ENCODE data around the gene CHST15.

The CHST15 gene, protein sequence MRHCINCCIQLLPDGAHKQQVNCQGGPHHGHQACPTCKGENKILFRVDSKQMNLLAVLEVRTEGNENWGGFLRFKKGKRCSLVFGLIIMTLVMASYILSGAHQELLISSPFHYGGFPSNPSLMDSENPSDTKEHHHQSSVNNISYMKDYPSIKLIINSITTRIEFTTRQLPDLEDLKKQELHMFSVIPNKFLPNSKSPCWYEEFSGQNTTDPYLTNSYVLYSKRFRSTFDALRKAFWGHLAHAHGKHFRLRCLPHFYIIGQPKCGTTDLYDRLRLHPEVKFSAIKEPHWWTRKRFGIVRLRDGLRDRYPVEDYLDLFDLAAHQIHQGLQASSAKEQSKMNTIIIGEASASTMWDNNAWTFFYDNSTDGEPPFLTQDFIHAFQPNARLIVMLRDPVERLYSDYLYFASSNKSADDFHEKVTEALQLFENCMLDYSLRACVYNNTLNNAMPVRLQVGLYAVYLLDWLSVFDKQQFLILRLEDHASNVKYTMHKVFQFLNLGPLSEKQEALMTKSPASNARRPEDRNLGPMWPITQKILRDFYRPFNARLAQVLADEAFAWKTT

DNA sequence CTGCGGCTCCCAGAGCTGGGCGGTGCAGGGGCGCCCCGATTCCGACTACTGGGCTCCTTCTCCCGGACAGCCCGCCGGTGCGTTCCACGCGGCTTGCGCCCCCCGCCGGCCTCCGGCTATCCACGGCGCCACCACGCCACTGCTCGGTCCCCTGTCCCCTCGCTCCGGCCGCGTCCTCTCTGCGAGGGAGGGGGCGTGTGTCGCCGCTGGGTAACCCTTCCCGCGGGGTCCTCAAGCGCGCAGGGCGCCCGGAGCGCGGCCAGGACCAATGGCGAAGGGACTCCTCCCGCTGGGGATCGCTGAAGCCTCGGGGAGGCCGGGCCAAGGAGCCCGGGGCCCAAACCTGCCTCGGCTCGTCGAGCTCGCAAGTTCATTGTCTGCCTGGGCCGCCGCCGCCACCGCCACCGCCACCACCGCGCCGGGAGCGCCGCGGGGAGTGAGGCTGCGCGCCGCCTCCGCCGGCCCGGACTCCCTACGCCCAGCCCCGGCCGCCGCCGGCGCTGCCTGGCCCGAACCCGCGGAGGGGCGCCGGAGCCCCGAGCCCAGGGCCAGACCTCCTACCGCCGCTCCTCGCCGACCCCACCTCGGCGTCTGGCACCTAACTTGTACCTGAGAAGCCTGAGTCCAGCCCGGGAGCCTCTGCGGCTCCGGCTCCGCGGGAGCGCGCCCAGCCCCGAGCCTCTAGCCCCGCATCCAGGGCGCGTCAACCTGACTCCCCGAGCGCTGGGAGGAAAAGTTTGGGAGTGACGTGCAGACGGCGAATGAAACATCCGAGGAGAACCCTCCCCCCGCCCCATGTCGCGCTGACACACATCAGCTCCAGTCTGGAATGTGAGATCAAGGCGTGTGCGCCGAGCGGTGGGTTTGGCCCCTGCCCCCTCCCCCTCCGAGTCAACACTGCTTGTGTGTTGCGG lies at the start of gene CHST15:
Gene CHST15 (minus strand): TSS at position 739 of the 914 bp plus-strand sequence. CDS start 47,386 bp downstream, outside the sequence.
- FAIRE-seq = no peak

DNA sequence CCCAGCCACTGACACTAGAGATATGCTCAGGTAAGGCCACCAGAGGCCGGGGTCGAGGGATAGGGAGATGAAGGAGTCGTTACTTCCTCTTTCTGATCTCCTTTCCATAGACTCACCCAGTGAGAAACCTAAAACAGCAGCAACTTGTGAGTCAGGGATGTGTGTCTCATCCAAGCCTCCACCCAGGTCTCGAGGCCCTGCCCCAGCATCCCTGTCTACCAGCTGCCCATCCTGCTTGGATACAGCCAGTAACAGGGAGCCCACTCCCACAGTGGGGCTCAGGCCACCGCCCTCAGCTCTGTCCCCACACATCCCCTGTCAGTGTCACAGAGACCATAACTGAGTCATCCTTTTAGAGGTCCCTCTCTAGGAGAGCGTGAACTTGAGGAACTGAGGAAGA lies 49.6 kb upstream of the CHST15 start:
- FAIRE-seq = no peak

DNA sequence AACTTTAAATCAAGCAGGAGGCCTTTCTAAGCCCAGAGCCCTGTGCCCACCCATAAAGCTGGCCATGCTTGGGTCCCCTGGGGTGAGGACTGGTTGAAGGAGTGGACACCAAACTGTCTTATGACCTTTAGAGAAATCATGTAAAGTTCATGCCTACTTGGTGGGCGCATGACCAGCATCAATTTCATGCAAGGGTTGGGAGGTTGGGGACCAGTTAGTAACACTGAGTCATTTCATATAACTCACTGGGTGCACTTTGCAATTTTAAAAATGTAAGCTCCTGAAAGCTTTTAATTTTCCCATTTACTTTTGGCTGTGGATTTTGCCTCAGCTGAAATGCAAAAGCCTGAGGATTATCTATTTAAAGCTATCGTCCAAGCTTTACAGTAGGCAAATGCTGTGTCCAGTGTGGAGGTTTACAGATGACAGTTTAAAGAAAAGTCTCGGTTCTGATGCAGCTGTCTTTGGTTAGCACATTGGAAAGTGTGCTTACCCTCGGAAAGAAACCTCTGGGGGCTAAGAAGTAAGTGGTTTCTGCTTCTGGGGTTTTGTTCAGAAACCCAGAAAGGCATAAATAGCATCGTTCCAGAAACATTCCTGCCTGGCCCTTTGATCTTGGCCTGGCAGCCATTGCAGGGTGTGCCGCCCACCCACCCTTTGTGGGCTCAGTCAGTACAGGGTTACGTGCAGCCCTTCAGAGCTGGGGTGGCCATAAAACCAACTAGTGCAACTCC lies 48.8 kb upstream of the CHST15 start:
- FAIRE-seq = no peak

DNA sequence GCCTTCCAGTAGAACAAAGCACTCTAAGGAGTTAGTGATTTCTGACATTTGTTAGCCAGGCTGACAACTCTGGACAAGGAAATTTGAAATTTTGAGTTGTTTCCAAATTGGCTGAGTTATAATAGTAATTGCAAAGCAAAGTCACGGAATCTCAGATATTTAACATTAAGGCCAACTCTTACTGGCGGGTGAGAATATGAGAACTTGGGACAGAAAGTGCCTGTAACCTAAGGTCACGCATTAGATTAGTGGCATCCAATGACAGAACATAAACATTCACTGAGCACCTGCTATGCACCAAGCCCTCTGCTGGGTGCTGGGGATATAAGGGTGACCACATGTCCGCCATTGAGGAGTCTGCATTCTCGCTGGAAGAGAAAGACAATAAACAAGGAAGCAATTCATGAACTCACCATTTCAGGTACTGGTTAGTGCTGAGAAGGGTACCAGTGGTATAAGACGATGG lies 45.5 kb upstream of the CHST15 start:
- no peak for FAIRE-seq

DNA sequence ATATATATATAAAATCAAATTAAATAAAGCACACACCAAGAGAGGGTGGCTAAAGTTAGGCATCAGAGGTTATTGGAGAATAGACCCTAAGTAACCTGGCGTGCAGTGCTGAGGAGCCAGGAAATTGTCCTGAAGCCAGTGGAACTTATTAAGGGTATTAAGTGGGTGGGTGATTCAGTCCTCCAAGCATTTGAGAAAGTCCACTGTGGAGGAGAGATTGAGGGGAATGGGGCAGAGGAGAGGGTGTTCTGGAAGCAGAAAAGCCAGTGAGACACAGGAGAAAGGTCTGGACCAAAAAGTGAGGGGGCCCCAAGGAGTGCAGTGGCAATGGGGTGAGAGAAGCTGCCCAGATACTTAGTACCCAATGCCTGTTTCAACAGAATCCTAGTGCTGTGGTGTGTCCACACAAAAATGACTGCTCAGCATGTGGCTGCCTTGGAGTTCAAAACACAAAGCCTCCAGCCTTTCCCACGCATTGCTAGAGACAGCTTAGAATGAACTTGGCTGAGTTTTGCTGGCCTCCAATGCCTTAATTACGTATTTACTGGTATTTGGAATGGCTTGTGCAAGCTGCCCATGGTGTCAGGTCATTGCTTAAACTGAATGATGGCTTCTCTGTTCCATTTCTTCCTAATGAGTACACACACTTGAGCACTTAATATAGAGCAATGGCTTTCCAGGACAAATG lies 44.9 kb upstream of the CHST15 start:
- no peak for FAIRE-seq

DNA sequence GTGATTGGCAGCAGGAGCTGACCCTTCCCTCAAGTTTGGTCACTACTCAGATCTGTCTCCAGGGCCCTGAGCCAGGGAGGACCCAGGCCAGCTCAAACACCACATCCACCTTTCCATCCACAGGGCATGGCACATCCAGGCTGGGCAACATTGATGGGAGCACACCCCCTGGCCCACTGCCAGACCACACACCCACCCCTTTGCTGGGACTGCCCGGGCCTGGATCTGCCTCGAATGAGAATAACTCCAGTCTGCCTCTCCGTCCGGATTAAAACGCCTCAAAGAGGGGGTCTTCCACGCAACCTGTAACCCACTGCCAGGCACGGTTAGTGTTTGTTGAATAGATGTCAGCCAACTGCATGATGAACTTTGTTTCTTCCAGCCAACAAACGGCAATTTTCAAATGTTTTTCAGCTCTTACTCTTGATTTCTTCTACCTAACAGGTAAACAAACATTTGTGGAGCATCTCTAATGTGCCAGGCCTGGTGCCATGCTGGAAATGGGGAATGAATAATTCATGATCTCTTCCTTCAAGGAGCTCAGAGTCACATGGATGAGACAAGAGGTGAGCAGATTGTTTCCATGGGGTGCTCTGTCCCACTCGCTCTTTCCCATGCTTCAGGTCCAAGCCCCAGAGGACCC lies 41.0 kb upstream of the CHST15 start:
- FAIRE-seq = no peak

DNA sequence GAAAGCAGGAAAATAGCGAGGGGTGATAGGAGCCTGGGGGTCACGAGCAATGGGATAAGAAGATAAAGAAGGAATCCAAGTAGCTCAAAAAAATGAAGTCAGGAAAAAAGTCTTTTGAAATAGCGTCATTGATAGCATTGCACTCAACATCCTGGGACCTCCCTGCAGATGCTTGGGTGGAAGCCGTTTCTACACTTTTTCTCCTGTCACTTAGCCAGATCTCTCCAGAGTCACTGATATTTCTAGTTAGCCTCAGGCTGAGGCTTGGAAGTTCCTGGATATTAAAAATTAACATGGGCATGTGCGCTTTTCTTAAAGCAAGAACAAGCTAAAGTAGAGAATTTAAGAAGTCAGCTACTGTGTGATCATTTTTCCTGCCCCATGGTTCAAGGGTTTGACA lies 39.5 kb upstream of the CHST15 start:
- FAIRE-seq = no peak

DNA sequence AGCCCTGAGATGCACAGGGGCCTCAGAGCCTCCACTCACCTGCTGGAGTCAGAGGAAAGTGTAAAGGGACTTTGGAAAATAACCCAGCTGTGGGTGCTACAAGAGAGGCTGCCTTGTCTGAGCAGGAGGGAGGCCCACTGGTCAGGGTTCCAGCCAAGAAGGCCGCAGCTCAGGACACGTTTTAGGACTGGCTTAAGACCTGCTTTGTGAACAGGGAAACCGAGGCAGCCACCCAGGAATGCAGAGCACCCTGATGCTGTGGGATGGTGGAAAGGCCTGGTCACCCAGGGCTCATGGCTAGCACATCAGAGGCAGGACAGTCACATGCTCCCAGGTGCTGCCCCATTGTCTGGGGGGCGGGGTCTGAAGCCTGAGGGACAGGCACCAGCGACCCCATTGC lies 38.9 kb upstream of the CHST15 start:
- no peak for FAIRE-seq

DNA sequence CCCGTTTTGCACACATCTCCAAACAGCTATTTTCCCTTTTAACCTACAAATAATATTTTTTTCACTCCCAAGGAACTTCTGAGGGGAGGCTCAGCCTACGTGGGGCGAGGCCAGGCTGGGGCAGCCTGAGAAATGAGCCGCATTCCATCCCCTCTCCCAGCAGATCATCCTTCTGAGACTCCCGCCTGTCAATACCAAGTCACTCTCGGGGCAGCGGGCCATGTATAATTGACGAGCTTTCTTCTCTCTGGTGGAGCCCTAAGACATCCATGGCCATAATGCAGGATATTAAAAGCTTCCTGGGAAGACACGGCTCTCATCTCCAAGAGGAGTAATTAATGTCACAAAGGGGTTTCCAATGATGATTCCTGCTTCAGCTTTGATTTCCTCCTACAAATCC lies 37.8 kb upstream of the CHST15 start:
- no peak for FAIRE-seq

DNA sequence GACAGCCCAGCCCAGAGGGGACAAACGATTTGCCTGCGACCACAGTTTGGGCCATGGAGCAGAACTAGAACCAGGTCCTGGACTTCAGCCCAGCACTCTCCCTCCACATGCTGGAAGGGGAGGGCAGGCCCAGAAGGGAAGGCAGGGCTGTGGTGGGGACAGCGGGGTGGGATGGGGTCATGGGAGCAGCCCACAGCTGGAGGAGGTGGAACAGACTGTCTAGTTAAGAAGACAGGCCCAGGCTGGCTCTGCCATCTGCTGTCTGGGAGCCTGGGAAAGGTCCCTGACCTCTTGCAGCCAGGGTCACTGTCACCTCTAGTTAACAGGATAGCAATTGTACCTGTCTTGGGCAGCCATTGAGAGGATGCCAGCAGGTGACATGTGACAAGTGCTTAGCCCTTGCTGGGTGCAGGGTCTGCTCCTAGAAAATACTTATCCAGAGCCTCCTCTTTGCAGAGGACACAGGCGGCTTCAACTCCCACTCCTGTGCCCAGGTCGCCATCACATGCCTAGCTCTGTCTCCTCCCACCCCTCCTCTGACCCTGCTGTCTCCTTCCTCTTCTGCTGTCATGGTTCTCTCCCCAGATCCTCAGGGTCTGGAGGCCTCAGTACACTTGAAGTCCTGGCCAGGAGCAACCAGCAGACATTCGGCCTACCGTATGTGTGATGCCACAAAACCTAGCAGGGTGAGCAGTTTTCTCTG lies 37.0 kb upstream of the CHST15 start:
- no peak for FAIRE-seq

DNA sequence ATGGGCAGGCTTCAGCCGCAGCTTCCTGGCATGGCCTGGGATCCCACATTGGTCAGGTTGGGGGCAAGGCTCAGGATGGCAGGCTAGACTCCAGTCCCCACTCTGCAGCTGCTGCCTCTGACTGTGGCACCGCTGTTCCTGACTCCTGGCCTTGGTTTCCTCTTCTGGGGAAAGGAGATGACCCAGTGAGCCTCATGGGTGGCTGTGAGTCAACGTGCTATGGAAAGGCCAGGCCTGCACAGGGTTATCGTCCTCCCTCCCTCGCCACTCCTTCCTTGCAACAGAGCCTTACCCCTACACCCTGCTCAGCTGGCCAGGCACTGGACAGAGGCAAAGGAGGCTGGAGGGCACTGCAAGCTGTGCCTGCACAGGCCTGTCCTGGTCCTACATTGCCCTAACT lies 36.1 kb upstream of the CHST15 start:
- no peak for FAIRE-seq

DNA sequence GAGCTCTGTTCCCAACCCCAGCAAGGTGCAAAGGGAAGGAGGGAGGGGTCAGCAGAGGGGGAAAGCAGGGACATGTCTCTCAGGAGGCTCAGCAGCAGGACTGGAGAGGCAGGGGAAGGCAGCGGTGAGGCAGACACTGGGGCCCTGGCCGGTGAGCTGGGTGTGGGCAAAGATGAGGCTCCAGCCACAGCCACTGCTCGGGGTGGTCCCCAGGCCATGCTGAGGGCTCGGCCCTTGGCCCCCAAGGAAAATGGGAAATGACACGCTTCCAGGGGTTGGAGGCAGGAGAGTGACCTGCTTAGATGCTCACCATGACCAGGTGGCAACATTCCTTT lies 35.4 kb upstream of the CHST15 start:
- FAIRE-seq = no peak

DNA sequence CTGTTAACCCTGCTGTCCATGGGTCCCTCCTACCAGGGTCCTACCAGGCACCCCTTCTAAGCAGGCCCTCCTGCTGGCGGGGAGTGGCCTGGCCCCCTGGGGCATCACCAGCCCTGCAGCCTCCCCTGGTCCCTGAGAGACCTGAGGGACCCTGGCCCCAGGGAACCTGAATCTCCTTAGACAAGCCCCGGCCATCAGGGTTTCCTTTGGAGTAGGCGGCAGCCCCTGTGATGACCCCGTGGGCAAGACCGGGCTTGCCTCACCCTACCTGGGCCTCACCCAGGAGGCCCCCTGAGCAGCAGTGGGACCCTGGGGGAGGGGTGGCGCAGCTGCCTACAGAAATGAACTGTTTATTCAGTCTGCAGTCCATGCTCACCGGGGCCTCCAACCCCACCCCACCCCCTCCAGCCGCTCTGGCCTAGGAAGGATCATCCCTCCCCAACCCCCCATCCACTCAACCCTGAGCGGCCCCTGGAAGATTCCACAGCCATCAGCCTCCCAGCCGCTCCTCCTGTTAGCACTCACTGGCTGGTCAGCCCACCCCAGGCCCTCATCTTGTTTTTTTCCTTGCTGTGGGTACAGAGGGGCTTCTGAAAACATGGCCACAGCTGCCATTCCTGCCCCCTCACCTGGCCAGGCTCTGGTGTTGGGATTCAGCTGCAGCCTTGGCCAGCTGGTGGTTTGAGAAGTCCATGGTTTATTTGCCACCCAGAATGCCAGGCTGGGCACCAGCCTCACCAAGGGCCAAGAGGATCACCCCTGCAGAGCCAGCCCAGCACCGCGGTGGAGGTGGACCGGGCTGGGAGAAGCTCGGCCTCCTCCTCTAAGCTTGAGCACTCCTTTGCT lies 34.8 kb upstream of the CHST15 start:
- no peak for FAIRE-seq

DNA sequence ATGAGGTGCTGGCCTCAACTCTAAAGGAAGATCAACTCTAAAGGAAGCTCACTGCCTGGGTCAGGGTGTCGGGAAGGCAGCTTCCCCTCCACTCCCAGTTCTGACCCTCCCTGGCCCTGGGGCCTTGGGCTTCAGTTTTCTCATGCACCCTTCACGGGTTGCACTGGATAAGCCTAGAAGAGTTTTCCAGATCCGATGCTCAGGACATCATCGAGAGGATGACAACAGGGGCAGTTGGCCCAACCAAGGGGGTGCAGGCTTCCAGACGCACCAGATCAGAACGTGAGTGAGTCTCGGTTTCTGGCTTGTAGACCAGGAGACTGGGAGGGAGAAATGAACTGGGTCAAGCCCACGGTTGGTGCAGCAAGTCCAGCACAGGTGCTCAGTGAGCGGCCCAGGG lies 34.2 kb upstream of the CHST15 start:
- no peak for FAIRE-seq

DNA sequence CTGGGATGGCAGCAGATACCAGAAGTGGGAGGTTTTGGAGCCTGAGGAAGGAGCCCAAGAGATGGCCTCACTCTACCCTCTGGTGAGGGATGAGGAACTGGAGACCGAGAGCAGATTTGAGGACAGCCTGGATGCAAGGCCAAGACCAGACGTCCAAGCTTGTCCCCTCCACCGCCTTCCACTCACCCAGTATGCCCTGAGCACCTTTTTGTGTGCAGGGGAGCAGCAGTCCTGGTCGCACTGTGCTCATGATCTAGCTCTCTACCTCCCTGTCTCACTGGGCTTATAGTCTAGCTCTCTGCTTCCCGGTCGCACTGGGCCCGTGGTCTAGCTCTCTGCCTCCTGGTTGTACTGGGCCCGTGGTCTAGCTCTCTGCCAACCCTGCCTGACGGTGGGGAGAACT lies 33.6 kb upstream of the CHST15 start:
- FAIRE-seq = no peak

DNA sequence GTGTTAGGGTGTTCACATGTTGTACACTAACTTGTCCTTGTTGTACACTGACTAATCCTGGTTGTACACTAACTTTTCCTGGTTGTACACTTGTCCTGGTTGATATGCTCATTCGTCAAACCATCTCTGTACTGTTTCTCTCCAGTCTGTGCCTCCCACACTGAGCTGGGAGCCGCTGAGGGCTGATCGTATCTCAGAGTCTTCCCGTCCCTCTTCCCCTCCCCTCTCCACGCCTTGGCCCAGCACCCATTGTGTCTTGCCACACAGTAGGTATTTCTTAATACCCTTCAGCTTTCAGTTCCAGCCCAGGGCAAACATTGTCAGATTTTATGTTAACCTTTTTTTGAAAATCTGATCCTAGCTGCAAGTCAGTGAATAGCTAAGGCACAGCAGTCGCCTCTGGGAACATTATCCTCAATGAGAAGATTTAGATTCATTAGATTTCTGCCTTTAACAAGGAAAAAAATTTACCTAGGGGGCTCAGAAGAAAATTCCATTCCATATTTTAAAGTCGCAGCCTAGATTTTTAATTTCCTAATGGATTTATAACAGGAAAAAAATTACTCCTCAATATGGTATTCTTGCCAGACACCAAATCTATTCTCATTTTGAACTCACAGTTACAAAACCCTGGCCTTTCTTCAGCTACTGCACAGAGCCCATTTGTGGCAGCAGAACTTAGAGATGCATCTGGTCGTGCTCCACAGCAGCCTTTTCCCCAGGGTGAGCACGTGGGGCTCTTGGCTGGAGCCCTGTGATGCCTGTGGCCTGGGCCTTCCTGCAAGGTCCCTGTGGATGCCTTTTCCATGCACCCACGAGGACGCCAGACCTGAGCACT lies 33.0 kb upstream of the CHST15 start:
- FAIRE-seq = no peak

DNA sequence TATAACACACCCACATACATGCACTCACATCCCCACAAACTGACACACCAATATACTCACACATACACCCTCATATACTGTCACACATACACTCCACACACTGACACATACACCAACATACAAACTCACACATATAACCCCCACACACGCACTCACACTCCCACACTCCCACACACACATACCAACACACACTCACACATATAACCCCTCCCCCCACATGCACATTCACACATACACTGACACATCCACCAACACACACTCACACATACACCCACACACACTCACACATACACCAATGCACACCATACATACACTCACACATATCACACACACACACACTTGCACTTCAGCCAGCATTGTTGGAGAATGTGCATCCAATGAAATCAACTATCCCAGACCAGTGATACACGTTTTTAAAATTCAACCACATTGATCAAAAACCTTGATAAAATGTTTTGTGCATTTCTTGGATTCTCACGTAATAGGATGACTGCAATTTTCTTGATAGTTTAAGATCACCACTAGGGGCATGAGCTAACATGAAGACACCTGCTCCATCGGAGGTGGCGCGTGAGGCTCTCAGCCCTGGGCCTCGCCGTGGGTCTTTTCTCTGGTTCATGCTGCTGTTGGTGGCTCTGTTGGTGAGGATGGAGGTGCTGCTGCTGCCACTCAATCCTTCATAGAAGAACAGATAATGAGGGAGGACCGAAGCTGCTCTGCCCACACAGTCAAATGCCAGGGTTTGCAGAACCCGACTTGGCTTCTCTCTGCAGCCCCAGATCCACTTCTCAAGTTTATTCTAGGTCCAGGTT lies 32.1 kb upstream of the CHST15 start:
- no peak for FAIRE-seq

DNA sequence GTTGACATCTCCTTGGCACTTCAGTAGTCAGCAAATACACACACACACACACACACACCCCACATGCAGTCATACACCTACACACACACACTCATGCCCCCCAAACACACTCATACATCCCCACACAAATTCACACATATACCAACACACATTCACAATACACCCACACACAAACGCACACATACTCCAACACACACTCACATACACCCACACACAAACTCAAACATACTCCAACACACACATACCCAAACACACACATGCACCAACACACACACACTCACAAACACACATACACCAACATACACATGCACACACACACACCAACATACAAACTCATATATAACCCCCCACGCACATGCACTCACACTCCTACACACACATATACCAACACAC lies 31.4 kb upstream of the CHST15 start:
- FAIRE-seq = no peak
